Myometrial cell (primary cell): ENCODE results near the gene FEZ2. TPM values are rescaled to one million over a fixed set of nuclear protein-coding genes. Genes with fewer than 3 reads are reported as not detected.

Experiments used
- total RNA-seq: library from RNA; depleted of rRNA; stranded (reverse); fragments of >200 nt; gene quantifications from 2 replicates; pipeline ENCODE4 v1.2.3, GENCODE V29; 2015

FEZ2 gene
- total RNA-seq = 39.2 and 71.8 TPM in 2 replicates

DNA sequence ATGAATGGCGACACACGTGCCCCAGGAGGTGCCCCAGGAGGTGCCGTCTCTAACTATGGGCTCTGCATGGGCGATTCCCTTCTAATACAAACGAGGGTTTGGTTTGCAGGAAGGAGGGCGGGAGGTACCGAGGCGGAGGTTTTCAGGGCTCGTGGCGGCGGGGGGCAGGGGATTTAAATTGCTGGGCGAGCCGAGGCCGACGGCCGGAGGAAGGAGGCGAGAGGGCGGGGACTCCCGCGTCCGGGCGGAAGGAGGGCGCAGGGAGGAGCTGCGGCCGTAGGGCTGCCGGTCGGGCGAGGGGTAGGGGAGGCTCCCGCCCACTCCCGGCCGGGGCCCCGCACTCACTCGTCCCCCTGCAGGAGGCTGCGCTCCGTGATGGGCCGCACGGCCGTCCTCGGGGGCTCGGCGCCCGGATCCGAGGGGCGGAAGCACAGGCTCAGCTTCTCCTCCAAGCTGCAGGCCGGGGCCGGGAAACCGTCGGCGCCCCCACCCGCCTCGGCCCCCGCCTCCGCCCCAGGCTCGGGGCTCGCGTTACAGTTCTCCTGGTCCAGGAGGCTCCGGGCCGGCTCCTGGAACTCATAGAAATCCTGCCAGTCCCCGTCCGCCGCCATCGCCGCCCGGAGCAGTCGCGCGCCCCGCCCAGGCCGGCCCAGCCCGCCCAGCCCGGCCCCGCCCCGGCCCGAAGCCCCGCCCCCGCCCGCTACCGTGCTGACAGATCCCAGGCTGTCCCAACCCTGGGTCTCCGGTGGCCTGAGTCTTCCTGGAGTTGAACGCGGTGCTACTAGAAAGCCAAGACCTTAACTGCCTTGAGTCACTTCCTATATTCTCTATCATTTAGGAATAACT is at the start of gene FEZ2:
Gene FEZ2 (minus strand): TSS at position 637 of the 846 bp plus-strand sequence. CDS start 26 bp downstream, at position 611.

Other genes with a start within 250 kb of the FEZ2 start
- 177 and 216 TPM in 2 replicates for gene CRIM1, start 242.4 kb downstream of the FEZ2 start, total RNA-seq
- 1.4 and 1.8 TPM in 2 replicates for gene VIT, start 98.5 kb upstream of the FEZ2 start, total RNA-seq